Lung (tissue), 12 donors: Measurements from ENCODE around the gene STK4. TPM values are rescaled to one million over a fixed set of nuclear protein-coding genes. Genes with fewer than 3 reads are reported as not detected.

Experiments
- ATAC-seq: fragments of 200-7000 bp; cut with Tn5 transposase; one replicate; pipeline ENCODE4 v1.9.1; 2020; ENCODE audit warnings: moderate number of reproducible peaks; ENCODE audit not compliant: insufficient read depth, low FRiP score
- DNase-seq, 3 donors: peaks; one replicate each; pipeline ENCODE4 v3.0.0-alpha.2; 2013 to 2017
- H3K27ac ChIP-seq, 2 donors: one replicate each; pipeline ENCODE4 v1.5.1; 2013; ENCODE audit warnings: mild to moderate bottlenecking in 2 of 2, moderate library complexity in 2 of 2, control low read depth in 1 of 2, inconsistent platforms in 1 of 2, low read depth in 1 of 2, low read length in 1 of 2
- H3K27me3 ChIP-seq, 3 donors: one replicate each; pipeline ENCODE4 v1.5.1; 2013; ENCODE audit warnings: low read length in 2 of 3; ENCODE audit not compliant: control insufficient read depth in 3 of 3, insufficient read depth in 3 of 3
- H3K36me3 ChIP-seq, 4 donors: one replicate each; pipeline ENCODE4 v1.5.1; 2013; ENCODE audit warnings: low read length in 4 of 4, mild to moderate bottlenecking in 1 of 4, moderate library complexity in 1 of 4; ENCODE audit not compliant: control insufficient read depth in 4 of 4, insufficient read depth in 4 of 4
- H3K4me1 ChIP-seq, 5 donors: one replicate each; pipeline ENCODE4 v1.5.1; 2013; ENCODE audit warnings: low read length in 5 of 5, mild to moderate bottlenecking in 2 of 5, moderate library complexity in 1 of 5; ENCODE audit not compliant: control insufficient read depth in 5 of 5, insufficient read depth in 5 of 5
- H3K4me3 ChIP-seq: one replicate; pipeline ENCODE4 v1.5.1; 2013; ENCODE audit warnings: mild to moderate bottlenecking, control low read depth, moderate library complexity
- H3K9ac ChIP-seq, 2 donors: one replicate each; pipeline ENCODE4 v1.5.1; 2013; ENCODE audit warnings: low read length in 2 of 2, control low read depth in 1 of 2; ENCODE audit not compliant: insufficient read depth in 1 of 2
- H3K9me3 ChIP-seq, 4 donors: one replicate each; pipeline ENCODE4 v1.5.1; 2013; ENCODE audit warnings: low read length in 3 of 4, mild to moderate bottlenecking in 1 of 4, moderate library complexity in 1 of 4; ENCODE audit not compliant: control insufficient read depth in 4 of 4, insufficient read depth in 3 of 4
- CTCF ChIP-seq: IDR thresholded peaks from 2 replicates; pipeline ENCODE4 v1.5.1; 2012; ENCODE audit warnings: mild to moderate bottlenecking; ENCODE audit errors: control extremely low read depth, extremely low read depth
- WGBS, 2 donors: extraction: QIAGEN DNeasy Blood & Tissue Kit; methylation state at CpG; one replicate each; pipeline ENCODE4 v1.1.7; 2013; 5-methylcytosine and 5-hydroxymethylcytosine counted together
- polyA plus RNA-seq, 2 donors: library from polyadenylated mRNA; stranded (reverse); fragments of 200-250 nt; gene quantifications; one replicate each; pipeline ENCODE4 v1.2.1, GENCODE V29; 2013
- total RNA-seq, 2 donors: library from RNA; depleted of rRNA in 1 of 2; stranded (reverse); fragments of >200 nt in 1 of 2; gene quantifications; one replicate each; pipeline ENCODE4 v1.2.1, GENCODE V29; 2014 to 2021
- donor health status: control.
- donor health status: control.
- donor health status: Bipolar disorder and iron deficiency.
- donor health status: healthy.
- donor health status: DM: yes; HTN: yes; CAD: no.

STK4 gene
- total and polyA plus RNA-seq, 4 donors = 11.8 to 70.9 (median 28.1) TPM

GRCh38 chr20:44952731-44953130 lies 13.6 kb upstream of the STK4 start:
- Histone ChIP-seq H3K9me3 (peaks cover 0 to 3% (median 0%) of the 10 kb centered on the region in 4 donors), H3K36me3 (peaks cover 11 to 70% (median 43%) of the 10 kb centered on the region in 4 donors), H3K4me1 (no peaks in the 10 kb centered on the region), H3K4me3 (no peak overlapping the region), H3K9ac (no peak overlapping the region), H3K27ac (no peak overlapping the region), H3K27me3 (no peaks in the 10 kb centered on the region)
- no peak for DNase-seq
- 63 to 84% methylated on average over 1 of the region's 1 CpG for WGBS, 2 donors
- no peak for TF ChIP-seq CTCF
- no peak for ATAC-seq

GRCh38 chr20:44954211-44954610 lies 12.1 kb upstream of the STK4 start:
- TF ChIP-seq CTCF = no peak
- Histone ChIP-seq H3K4me3 (no peak overlapping the region), H3K36me3 (peaks cover 11 to 57% (median 39%) of the 10 kb centered on the region in 4 donors), H3K9me3 (peaks cover 0 to 3% (median 0%) of the 10 kb centered on the region in 4 donors), H3K27ac (no peak overlapping the region), H3K27me3 (no peaks in the 10 kb centered on the region), H3K9ac (no peak overlapping the region), H3K4me1 (peaks cover 0 to 4% (median 0%) of the 10 kb centered on the region in 5 donors)
- 89 to 93% methylated on average over 5 of the region's 5 CpGs for WGBS, 2 donors
- DNase-seq (peak in 1 of 3 donors; percentile 55), ATAC-seq (no peak)

- no peak for TF ChIP-seq CTCF
- H3K9ac ChIP-seq = no peak overlapping the region
- H3K9me3 ChIP-seq = peaks cover 0 to 3% (median 0%) of the 10 kb centered on the region in 4 donors
- H3K27ac ChIP-seq = no peak overlapping the region
- WGBS, 2 donors = 73 to 79% methylated on average over 4 of the region's 4 CpGs
- H3K4me1 ChIP-seq = peaks cover 0 to 11% (median 0%) of the 10 kb centered on the region in 5 donors
- H3K36me3 ChIP-seq = peaks cover 6 to 50% (median 34%) of the 10 kb centered on the region in 4 donors
- H3K4me3 ChIP-seq = no peak overlapping the region
- no peak for DNase-seq
- ATAC-seq = no peak
- H3K27me3 ChIP-seq = no peaks in the 10 kb centered on the region
Measured at GRCh38 chr20:44955270-44955669, 11.0 kb upstream of the STK4 start.

- no peak overlapping the region for H3K4me3 ChIP-seq
- H3K9ac ChIP-seq = no peak overlapping the region
- no peaks in the 10 kb centered on the region for H3K27me3 ChIP-seq
- no peak overlapping the region for H3K27ac ChIP-seq
- peaks cover 0 to 17% (median 2%) of the 10 kb centered on the region in 5 donors for H3K4me1 ChIP-seq
- no peak for TF ChIP-seq CTCF
- peaks cover 0 to 3% (median 0%) of the 10 kb centered on the region in 4 donors for H3K9me3 ChIP-seq
- H3K36me3 ChIP-seq = peaks cover 4 to 43% (median 29%) of the 10 kb centered on the region in 4 donors
- no peak for DNase-seq
- 92 to 94% methylated on average over 3 of the region's 3 CpGs for WGBS, 2 donors
- no peak for ATAC-seq
Measured at GRCh38 chr20:44956410-44956809, 9.9 kb upstream of the STK4 start.
